Naive thymus-derived CD4-positive, alpha-beta T cell (primary cell): ENCODE data around the gene SLC13A4. TPM values are rescaled to one million over a fixed set of nuclear protein-coding genes. Genes with fewer than 3 reads are reported as not detected.
"Not testable (repeated sequence)": the region's sequence is repeated elsewhere in the genome, so short reads cannot be mapped to it uniquely, and the experiment has no call there.

ENCODE experiments used
- ATAC-seq: fragments of 150-1000 bp; cut with Tn5 transposase; 2 replicates; pipeline ENCODE4 v1.10.0; 2021; ENCODE audit warnings: mild to moderate bottlenecking, moderate library complexity
- CTCF ChIA-PET: fragments of 350-600 bp; sonication (Branson Sonifier 250); formaldehyde crosslinking; loops from one replicate; lab custom pipeline; 2021; ENCODE audit warnings: antibody characterized with exemption; lab: Charles Lee
- POLR2A ChIA-PET: fragments of 350-600 bp; sonication (Branson Sonifier 250); formaldehyde crosslinking; loops from one replicate; lab custom pipeline; 2021; ENCODE audit warnings: antibody characterized with exemption, inconsistent platforms; lab: Charles Lee
- DNase-seq, 9 donors: peaks; one replicate each; pipeline versions ENCODE4 v3.0.0 to v3.0.0-alpha.2; 2020 to 2022; ENCODE audit warnings: mixed read lengths in 1 of 9
- H3K27ac ChIP-seq: one replicate; pipeline ENCODE4 v1.7.0; 2013; ENCODE audit warnings: mild to moderate bottlenecking, low read depth, low read length, moderate library complexity
- H3K27me3 ChIP-seq, 2 donors: one replicate each; pipeline ENCODE4 v1.7.0; 2013; ENCODE audit warnings: low read length in 2 of 2, mild to moderate bottlenecking in 2 of 2, moderate library complexity in 2 of 2; ENCODE audit not compliant: control insufficient read depth in 2 of 2, insufficient read depth in 2 of 2
- H3K36me3 ChIP-seq, 3 experiments: 1 replicate in 2 of 3; 2 replicates in 1 of 3; pipeline ENCODE4 v1.7.0; 2013; ENCODE audit warnings: low read length in 3 of 3, mild to moderate bottlenecking in 3 of 3, moderate library complexity in 1 of 3; ENCODE audit not compliant: insufficient read depth in 3 of 3, control insufficient read depth in 2 of 3
- H3K4me1 ChIP-seq, 2 donors: one replicate each; pipeline ENCODE4 v1.7.0; 2013; ENCODE audit warnings: low read length in 2 of 2, mild to moderate bottlenecking in 2 of 2, moderate library complexity in 1 of 2; ENCODE audit not compliant: control insufficient read depth in 2 of 2, insufficient read depth in 2 of 2
- H3K4me3 ChIP-seq: 2 replicates; pipeline ENCODE4 v1.7.0; 2013; ENCODE audit warnings: mild to moderate bottlenecking, low read length
- H3K9me3 ChIP-seq, 3 experiments: 1 replicate in 2 of 3; 2 replicates in 1 of 3; pipeline ENCODE4 v1.7.0; 2013; ENCODE audit warnings: low read length in 3 of 3; ENCODE audit not compliant: control insufficient read depth in 2 of 3
- H3K27ac Mint-ChIP-seq, 9 donors: one replicate each; pipeline ENCODE4 v1.8.0; 2020 to 2022; ENCODE audit warnings: mixed read lengths in 9 of 9, mild to moderate bottlenecking in 8 of 9, moderate library complexity in 5 of 9, inconsistent platforms in 2 of 9
- H3K27me3 Mint-ChIP-seq, 5 donors: one replicate each; pipeline ENCODE4 v1.8.0; 2021 to 2022; ENCODE audit warnings: mixed read lengths in 5 of 5, mild to moderate bottlenecking in 1 of 5
- H3K36me3 Mint-ChIP-seq, 5 donors: one replicate each; pipeline ENCODE4 v1.8.0; 2020 to 2022; ENCODE audit warnings: mixed read lengths in 5 of 5, mild to moderate bottlenecking in 3 of 5, inconsistent platforms in 1 of 5
- H3K4me1 Mint-ChIP-seq, 7 donors: one replicate each; pipeline ENCODE4 v1.8.0; 2020 to 2022; ENCODE audit warnings: mixed read lengths in 7 of 7, mild to moderate bottlenecking in 3 of 7, inconsistent platforms in 1 of 7
- H3K4me3 Mint-ChIP-seq, 10 donors: one replicate each; pipeline ENCODE4 v1.8.0; 2020 to 2022; ENCODE audit warnings: mild to moderate bottlenecking in 10 of 10, mixed read lengths in 10 of 10, moderate library complexity in 6 of 10, inconsistent platforms in 2 of 10
- H3K9me3 Mint-ChIP-seq, 11 donors: one replicate each; pipeline ENCODE4 v1.8.0; 2020 to 2022; ENCODE audit warnings: mixed read lengths in 11 of 11, mild to moderate bottlenecking in 4 of 11, inconsistent platforms in 1 of 11, moderate library complexity in 1 of 11
- intact Hi-C, 2 donors: fragments of 100-400 bp; cut with micrococcal nuclease; formaldehyde crosslinking; loops; one replicate each; pipeline ENCODE4 v1.15.1; 2023
- polyA plus RNA-seq, 2 donors: library from polyadenylated mRNA; unstranded; fragments of 300-500 nt; fragmentation: Illumina TruSeq; gene quantifications; one replicate each; pipeline ENCODE4 v1.2.3, GENCODE V29; 2021
- total RNA-seq, 6 experiments: library from RNA in 5 of 6; stranded (reverse) in 5 of 6; gene quantifications; 1 replicate in 5 of 6; 2 replicates in 1 of 6; pipeline ENCODE4 v1.2.3 and lab custom pipeline; 2021 to 2026

Gene SLC13A4
- total and polyA plus RNA-seq, 7 experiments from 2014 or later = 0.02 TPM; not detected in 6

- Histone ChIP-seq H3K4me1 (no peaks in the 10 kb centered on the region), H3K36me3 (peaks cover 0 to 73% (median 5%) of the 10 kb centered on the region in 3 experiments), H3K27me3 (no peaks in the 10 kb centered on the region), H3K9me3 (no peaks in the 10 kb centered on the region), H3K4me3 (no peak overlapping the region), H3K27ac (no peak overlapping the region)
- H3K27ac Mint-ChIP-seq = peak overlapping the region in 1 of 9 donors; percentile 45
- no peak overlapping the region for H3K4me3 Mint-ChIP-seq
- no peak for ATAC-seq
- no peak for DNase-seq
- intact Hi-C loops = loop anchor here (1.0 to 10.0 kb wide), 6 partner anchors 23 to 370 kb away; no protein-coding TSS in a partner anchor
- H3K27me3 Mint-ChIP-seq = no peaks in the 10 kb centered on the region
- H3K4me1 Mint-ChIP-seq = peaks cover 0 to 7% (median 0%) of the 10 kb centered on the region in 7 donors
- peaks cover 6 to 38% (median 24%) of the 10 kb centered on the region in 5 donors for H3K36me3 Mint-ChIP-seq
- ChIA-PET POLR2A (interaction anchor here (1.2 kb wide), 1 partner anchor 18 kb away, joined by 8 read pairs; the partner anchor contains the start of gene STMP1), CTCF (interaction anchor here (0.7 to 4.0 kb wide), 12 partner anchors 12 to 1325 kb away, joined by 3 to 38 read pairs (median 4); partner anchors contain the start of gene STMP1)
- H3K9me3 Mint-ChIP-seq = no peaks in the 10 kb centered on the region
Observed at GRCh38 chr7:135644729-135645128, 83.3 kb downstream of the SLC13A4 start.

- H3K4me1 Mint-ChIP-seq = peaks cover 0 to 7% (median 0%) of the 10 kb centered on the region in 7 donors
- H3K27me3 ChIP-seq = no peaks in the 10 kb centered on the region
- H3K9me3 Mint-ChIP-seq = no peaks in the 10 kb centered on the region
- H3K9me3 ChIP-seq = no peaks in the 10 kb centered on the region
- H3K4me1 ChIP-seq = no peaks in the 10 kb centered on the region
- H3K36me3 ChIP-seq = peaks cover under 1 to 74% (median 5%) of the 10 kb centered on the region in 3 experiments
- H3K4me3 ChIP-seq = no peak overlapping the region
- DNase-seq (no peak), ATAC-seq (peak; percentile 38)
- H3K27ac Mint-ChIP-seq = peak overlapping the region in 1 of 9 donors; percentile 45
- ChIA-PET CTCF (interaction anchor here (0.7 to 4.0 kb wide), 9 partner anchors 12 to 1324 kb away, joined by 3 to 38 read pairs (median 3); no protein-coding TSS in a partner anchor), POLR2A (no interaction called here)
- H3K4me3 Mint-ChIP-seq = no peak overlapping the region
- peaks cover 6 to 41% (median 25%) of the 10 kb centered on the region in 5 donors for H3K36me3 Mint-ChIP-seq
- intact Hi-C loops = loop anchor here in 1 of 2 donors (2.0 to 10.0 kb wide), 2 partner anchors 23 to 229 kb away; no protein-coding TSS in a partner anchor
- no peak overlapping the region for H3K27ac ChIP-seq
- H3K27me3 Mint-ChIP-seq = no peaks in the 10 kb centered on the region
Observed at GRCh38 chr7:135644154-135644553, 83.8 kb downstream of the SLC13A4 start.

GRCh38 chr7:135639690-135640089, 88.3 kb downstream of the SLC13A4 start:
- H3K36me3 ChIP-seq = peaks cover 15 to 77% (median 17%) of the 10 kb centered on the region in 3 experiments
- H3K4me1 ChIP-seq, H3K9me3 Mint-ChIP-seq, H3K4me3 Mint-ChIP-seq, DNase-seq, H3K27me3 ChIP-seq, POLR2A ChIA-PET, H3K9me3 ChIP-seq, H3K27me3 Mint-ChIP-seq, CTCF ChIA-PET, H3K27ac ChIP-seq, H3K4me3 ChIP-seq, H3K4me1 Mint-ChIP-seq, ATAC-seq: not testable (repeated sequence)
- Mint-ChIP-seq H3K27ac (peak overlapping the region in 1 of 9 donors; percentile 19), H3K36me3 (peaks cover 10 to 51% (median 38%) of the 10 kb centered on the region in 5 donors)
- intact Hi-C loops = loop anchor here in 1 of 2 donors (10.0 kb wide), 1 partner anchor 225 kb away; no protein-coding TSS in a partner anchor

- POLR2A ChIA-PET = no interaction called here
- H3K27ac Mint-ChIP-seq = peak overlapping the region in 4 of 9 donors; percentile 3 to 46 (median 31)
- Histone ChIP-seq H3K4me1 (no peaks in the 10 kb centered on the region), H3K36me3 (peaks cover 15 to 69% (median 31%) of the 10 kb centered on the region in 3 experiments), H3K9me3 (no peaks in the 10 kb centered on the region), H3K4me3 (no peak overlapping the region), H3K27ac (no peak overlapping the region), H3K27me3 (no peaks in the 10 kb centered on the region)
- DNase-seq (no peak), ATAC-seq (no peak)
- CTCF ChIA-PET = no interaction called here
- H3K9me3 Mint-ChIP-seq = no peaks in the 10 kb centered on the region
- H3K4me3 Mint-ChIP-seq = no peak overlapping the region
- no peaks in the 10 kb centered on the region for H3K27me3 Mint-ChIP-seq
- intact Hi-C loops = no loop called here
- H3K36me3 Mint-ChIP-seq = peaks cover 10 to 56% (median 43%) of the 10 kb centered on the region in 5 donors
- no peaks in the 10 kb centered on the region for H3K4me1 Mint-ChIP-seq
Observed at GRCh38 chr7:135634191-135634878, 93.7 kb downstream of the SLC13A4 start.

Other genes with a start within 250 kb of the SLC13A4 start
- 10 to 100 TPM; 28.7 to 39.4 (median 38.3) TPM for gene CNOT4, start 218.1 kb downstream of the SLC13A4 start, total RNA-seq
- 10 to 100 TPM; 15.5 to 20.0 TPM for gene CNOT4, start 218.1 kb downstream of the SLC13A4 start, polyA plus RNA-seq
- gene NUP205, start 170.3 kb downstream of the SLC13A4 start, total RNA-seq = 10 to 100 TPM; 50.0 to 88.8 (median 76.5) TPM
- gene NUP205, start 170.3 kb downstream of the SLC13A4 start, polyA plus RNA-seq = 10 to 100 TPM; 22.9 to 41.5 TPM
- gene STMP1, start 65.7 kb downstream of the SLC13A4 start, total RNA-seq = 10 to 100 TPM; 18.0 to 33.0 (median 24.7) TPM
- 10 to 100 TPM; 31.9 to 64.4 TPM for gene STMP1, start 65.7 kb downstream of the SLC13A4 start, polyA plus RNA-seq
- gene FAM180A, start 20.6 kb upstream of the SLC13A4 start, total RNA-seq = not detected
- gene FAM180A, start 20.6 kb upstream of the SLC13A4 start, polyA plus RNA-seq = not detected
- 100 to 1,000 TPM in 2 of 5 experiments, 10 to 100 TPM in 3; 69.7 to 117 (median 80.7) TPM for gene MTPN, start 249.2 kb upstream of the SLC13A4 start, total RNA-seq
- 10 to 100 TPM; 49.9 to 82.9 TPM for gene MTPN, start 249.2 kb upstream of the SLC13A4 start, polyA plus RNA-seq